Thyroid gland (tissue), 4 donors: ENCODE results near the gene FOXE3.

ENCODE experiments used
- CTCF ChIP-seq, 6 experiments: fragments of 200-600 bp in 3 of 6; fragments of 450-650 bp in 3 of 6; sonication (generic) in 3 of 6; IDR thresholded peaks; one replicate each; pipeline ENCODE4 v1.5.1; 2016 to 2019; ENCODE audit warnings: antibody characterized with exemption in 6 of 6, mild to moderate bottlenecking in 2 of 6, inconsistent platforms in 1 of 6, moderate library complexity in 1 of 6
- POLR2A ChIP-seq, 2 donors: fragments of 450-650 bp; IDR thresholded peaks; one replicate each; pipeline ENCODE4 v1.6.1; 2017; ENCODE audit warnings: antibody characterized with exemption in 2 of 2, mild to moderate bottlenecking in 2 of 2, moderate library complexity in 1 of 2

GRCh38 chr1:47412437-47412836 lies 3.6 kb upstream of the FOXE3 start:
- TF ChIP-seq CTCF (IDR thresholded peaks at IDR 0.05), result no peak
- TF ChIP-seq POLR2A (IDR thresholded peaks at IDR 0.05), result no peak
